ENCODE data around the gene RIMS1.

The RIMS1 gene

DNA sequence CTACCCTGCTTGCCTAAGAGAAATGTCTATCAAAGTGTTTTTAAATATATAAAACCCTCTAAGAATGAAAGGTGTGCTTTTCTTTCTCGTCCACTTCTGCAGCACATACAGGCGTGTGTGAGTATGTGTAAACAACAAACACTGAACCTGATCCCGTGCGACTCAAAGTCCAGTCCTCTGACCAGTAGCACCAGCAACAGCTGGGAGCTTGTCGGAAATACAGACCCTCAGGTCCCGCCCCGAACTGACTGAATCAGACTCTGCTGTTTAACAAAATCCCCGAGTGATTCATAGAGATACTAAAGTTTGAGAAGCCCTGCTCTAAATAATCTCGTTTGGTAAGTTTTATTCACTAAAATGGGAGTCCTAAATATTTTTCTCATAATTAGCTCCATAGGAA lies 527.5 kb downstream of the RIMS1 start:
- DNase-seq (ENCODE audit: low read depth in 2 of 2): no peak

DNA sequence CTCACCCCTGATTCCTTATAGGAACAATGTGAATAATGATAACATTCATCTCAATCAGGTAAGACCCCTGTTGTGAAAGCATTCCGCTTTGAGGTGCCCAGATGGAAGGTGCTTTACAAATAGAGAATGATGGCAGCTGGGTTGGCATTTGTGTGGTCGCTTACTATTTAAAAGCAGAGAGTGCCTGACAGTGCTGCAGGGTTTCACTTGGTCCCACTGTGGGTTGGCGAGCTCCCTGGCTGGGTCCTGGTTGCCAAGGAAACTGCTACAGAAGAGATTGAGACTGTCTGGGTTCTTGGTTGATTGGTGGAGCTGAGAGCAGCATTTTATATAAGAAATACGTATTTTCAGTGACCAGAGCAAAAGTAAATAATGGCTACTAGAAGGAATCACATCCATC lies 528.3 kb downstream of the RIMS1 start:
- no peak for DNase-seq (ENCODE audit: low read depth in 2 of 2)

- DNase-seq (ENCODE audit: low read depth in 2 of 2): no peak
Measured at GRCh38 chr6:72416744-72417465, 530.6 kb downstream of the RIMS1 start.

DNA sequence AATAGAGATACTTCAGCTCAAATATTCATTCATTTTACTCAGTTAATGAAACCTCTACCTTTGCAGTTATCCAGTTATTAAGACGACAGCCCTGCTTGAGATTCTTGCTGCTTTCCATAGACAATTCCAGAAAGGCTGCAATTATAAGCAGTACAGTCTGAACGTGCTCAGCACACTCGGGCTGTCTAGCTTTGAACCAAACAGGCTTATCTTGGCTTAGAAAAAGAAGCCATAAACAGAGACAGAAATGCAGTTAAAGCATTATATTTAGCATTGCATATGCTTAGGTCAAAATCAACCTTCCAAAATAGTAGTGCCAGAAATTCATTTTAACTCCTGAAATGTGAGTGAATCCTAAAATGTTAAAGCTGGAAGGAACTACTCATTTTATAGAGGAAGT lies 531.4 kb downstream of the RIMS1 start:
- DNase-seq (ENCODE audit: low read depth in 2 of 2): no peak

- no peak for DNase-seq (ENCODE audit: low read depth in 2 of 2)
Measured at GRCh38 chr6:72418495-72418894, 532.1 kb downstream of the RIMS1 start.

GRCh38 chr6:72419966-72420365 lies 533.6 kb downstream of the RIMS1 start:
- DNase-seq (ENCODE audit: low read depth in 2 of 2): no peak

GRCh38 chr6:72420409-72420808 lies 534.1 kb downstream of the RIMS1 start:
- DNase-seq (ENCODE audit: low read depth in 2 of 2): no peak

DNA sequence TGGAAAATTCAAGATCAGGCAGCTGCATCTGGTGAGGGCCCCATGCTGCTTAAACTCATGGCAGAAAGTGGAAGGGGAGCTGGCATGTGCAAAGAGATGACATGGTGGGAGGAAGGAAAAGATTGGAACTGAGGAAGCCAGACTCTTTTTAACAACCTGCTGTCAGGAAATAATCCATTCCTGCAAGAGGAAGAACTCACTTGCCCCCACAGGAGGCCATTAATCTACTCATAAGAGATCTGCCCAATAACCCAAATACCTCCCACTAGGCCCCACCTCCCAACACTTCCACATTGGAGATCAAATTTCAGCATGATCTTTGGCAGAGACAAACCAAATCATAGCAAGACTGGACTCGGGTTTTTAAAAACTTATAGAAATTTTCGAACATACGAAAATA lies 535.0 kb downstream of the RIMS1 start:
- DNase-seq (ENCODE audit: low read depth in 2 of 2): no peak

DNA sequence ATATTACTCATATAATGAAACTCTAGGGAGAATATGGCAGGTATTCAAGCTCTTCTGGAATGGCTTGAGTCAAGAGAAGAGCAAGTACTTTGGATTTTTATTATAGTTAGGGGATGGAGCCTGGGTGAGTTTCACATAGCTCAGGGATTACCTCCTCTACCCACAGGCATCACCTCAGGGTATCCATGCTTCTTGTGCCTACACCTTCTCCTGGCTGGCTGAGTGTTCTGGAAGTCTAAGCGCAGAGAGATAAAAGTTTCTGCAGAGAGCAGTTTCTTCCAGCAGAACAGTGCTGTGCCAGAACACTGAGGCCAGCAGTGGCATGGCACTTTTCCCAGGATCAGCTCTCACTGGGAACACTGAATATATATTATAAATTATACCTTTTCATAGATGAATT lies 535.8 kb downstream of the RIMS1 start:
- DNase-seq (ENCODE audit: low read depth in 2 of 2): no peak

- no peak for DNase-seq (ENCODE audit: low read depth in 2 of 2)
Measured at GRCh38 chr6:72424476-72424875, 538.1 kb downstream of the RIMS1 start.

GRCh38 chr6:72425003-72425681 lies 538.8 kb downstream of the RIMS1 start:
- DNase-seq (ENCODE audit: low read depth in 2 of 2): no peak

DNA sequence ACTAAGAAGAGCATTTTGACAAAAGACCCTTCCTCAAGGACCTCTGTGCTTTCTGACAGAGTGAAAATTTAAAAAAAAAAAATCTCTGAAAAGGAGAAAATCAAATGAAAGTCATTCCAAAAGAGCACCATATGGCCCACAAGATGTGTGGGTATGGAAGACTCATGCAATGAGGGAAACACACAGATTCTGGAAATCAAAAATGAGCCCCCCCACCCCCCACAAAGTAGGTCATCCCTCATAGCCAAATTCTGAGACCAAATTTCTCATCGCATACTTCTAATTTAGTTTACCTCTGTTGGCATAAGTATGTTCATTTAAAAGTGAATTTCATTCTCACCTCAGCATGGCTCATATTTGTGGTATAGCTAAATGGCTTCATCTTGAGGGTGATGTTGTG lies 554.3 kb downstream of the RIMS1 start:
- DNase-seq (ENCODE audit: low read depth in 2 of 2): no peak

GRCh38 chr6:72446430-72446829 lies 560.1 kb downstream of the RIMS1 start:
- no peak for DNase-seq (ENCODE audit: low read depth in 2 of 2)

Measured in stimulated activated CD8-positive, alpha-beta memory T cell treated with anti-CD3 and anti-CD28 coated beads, Interleukin-15, amount 100 ng/mL, for 4 hours (primary cell).